Osteocyte (in vitro differentiated cells): ENCODE results near the gene SMCO4. TPM values are rescaled to one million over a fixed set of nuclear protein-coding genes. Genes with fewer than 3 reads are reported as not detected.
"Not testable (repeated sequence)": the region's sequence is repeated elsewhere in the genome, so short reads cannot be mapped to it uniquely, and the experiment has no call there.

ENCODE experiments used
- DNase-seq: peaks from one replicate; pipeline ENCODE4 v3.0.0; 2021; ENCODE audit warnings: mixed read lengths; ENCODE audit not compliant: unreplicated experiment; ENCODE audit errors: extremely low spot score
- H3K27ac Mint-ChIP-seq: one replicate; pipeline ENCODE4 v1.8.0; 2021; ENCODE audit warnings: mild to moderate bottlenecking, mixed read lengths; ENCODE audit not compliant: unreplicated experiment
- H3K27me3 Mint-ChIP-seq: one replicate; pipeline ENCODE4 v1.8.0; 2021; ENCODE audit warnings: mixed read lengths; ENCODE audit not compliant: unreplicated experiment
- H3K36me3 Mint-ChIP-seq: one replicate; pipeline ENCODE4 v1.8.0; 2021; ENCODE audit warnings: mixed read lengths; ENCODE audit not compliant: unreplicated experiment
- H3K4me1 Mint-ChIP-seq: one replicate; pipeline ENCODE4 v1.8.0; 2021; ENCODE audit warnings: mixed read lengths; ENCODE audit not compliant: unreplicated experiment
- H3K4me3 Mint-ChIP-seq: one replicate; pipeline ENCODE4 v1.8.0; 2021; ENCODE audit warnings: mild to moderate bottlenecking, moderate library complexity, mixed read lengths; ENCODE audit not compliant: unreplicated experiment
- H3K9me3 Mint-ChIP-seq: one replicate; pipeline ENCODE4 v1.8.0; 2021; ENCODE audit warnings: mixed read lengths; ENCODE audit not compliant: unreplicated experiment
- total RNA-seq: library from RNA; stranded (reverse); gene quantifications from 2 replicates; pipeline ENCODE4 v1.2.1, GENCODE V29; 2021
- TF ChIP-seq, protein P1 (sequence below): fragments of 200-600 bp; sonication (generic); IDR thresholded peaks from 2 replicates; pipeline ENCODE4 v1.5.0; 2021; ENCODE audit warnings: antibody characterized with exemption, mild to moderate bottlenecking, moderate library complexity

SMCO4 gene
- total RNA-seq, 1 donor from 2014 or later = 14.7 TPM

- H3K27me3 Mint-ChIP-seq = no peaks in the 10 kb centered on the region
- peaks cover 6% of the 10 kb centered on the region for H3K36me3 Mint-ChIP-seq
- DNase-seq = no peak
- H3K9me3 Mint-ChIP-seq = no peaks in the 10 kb centered on the region
- no peak overlapping the region for H3K4me3 Mint-ChIP-seq
- H3K4me1 Mint-ChIP-seq = peaks cover 20% of the 10 kb centered on the region
- H3K27ac Mint-ChIP-seq = no peak overlapping the region
- TF ChIP-seq, protein P1, sequence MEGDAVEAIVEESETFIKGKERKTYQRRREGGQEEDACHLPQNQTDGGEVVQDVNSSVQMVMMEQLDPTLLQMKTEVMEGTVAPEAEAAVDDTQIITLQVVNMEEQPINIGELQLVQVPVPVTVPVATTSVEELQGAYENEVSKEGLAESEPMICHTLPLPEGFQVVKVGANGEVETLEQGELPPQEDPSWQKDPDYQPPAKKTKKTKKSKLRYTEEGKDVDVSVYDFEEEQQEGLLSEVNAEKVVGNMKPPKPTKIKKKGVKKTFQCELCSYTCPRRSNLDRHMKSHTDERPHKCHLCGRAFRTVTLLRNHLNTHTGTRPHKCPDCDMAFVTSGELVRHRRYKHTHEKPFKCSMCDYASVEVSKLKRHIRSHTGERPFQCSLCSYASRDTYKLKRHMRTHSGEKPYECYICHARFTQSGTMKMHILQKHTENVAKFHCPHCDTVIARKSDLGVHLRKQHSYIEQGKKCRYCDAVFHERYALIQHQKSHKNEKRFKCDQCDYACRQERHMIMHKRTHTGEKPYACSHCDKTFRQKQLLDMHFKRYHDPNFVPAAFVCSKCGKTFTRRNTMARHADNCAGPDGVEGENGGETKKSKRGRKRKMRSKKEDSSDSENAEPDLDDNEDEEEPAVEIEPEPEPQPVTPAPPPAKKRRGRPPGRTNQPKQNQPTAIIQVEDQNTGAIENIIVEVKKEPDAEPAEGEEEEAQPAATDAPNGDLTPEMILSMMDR = no peak
These were observed 69.1 kb downstream of the SMCO4 start for GRCh38 chr11:93474123-93474522.

DNA sequence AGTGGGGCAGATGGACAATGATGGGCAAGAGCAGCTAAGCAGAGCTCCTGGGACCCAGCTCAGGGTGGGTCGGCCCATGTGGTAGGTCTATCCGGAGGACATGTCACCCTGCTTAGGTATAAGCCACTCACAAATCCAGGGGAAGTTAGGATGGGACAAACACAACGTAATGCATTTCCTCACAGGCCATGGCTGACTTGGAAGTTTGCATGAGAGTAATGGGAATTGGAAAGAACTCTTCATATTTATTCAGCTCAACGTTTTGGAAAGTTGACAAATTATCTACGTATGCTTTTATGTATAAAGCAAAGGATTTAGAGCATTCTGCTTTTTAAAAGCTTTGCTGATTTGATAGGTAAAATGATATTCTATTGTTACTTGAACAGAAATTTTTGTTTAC, 74.9 kb downstream of the SMCO4 start:
- no peak for DNase-seq
- Mint-ChIP-seq H3K4me3 (no peak overlapping the region), H3K27ac (no peak overlapping the region), H3K27me3 (peaks cover 8% of the 10 kb centered on the region), H3K9me3 (no peaks in the 10 kb centered on the region), H3K4me1 (peaks cover 6% of the 10 kb centered on the region), H3K36me3 (peaks cover 4% of the 10 kb centered on the region)
- TF ChIP-seq, protein P1 = no peak

DNA sequence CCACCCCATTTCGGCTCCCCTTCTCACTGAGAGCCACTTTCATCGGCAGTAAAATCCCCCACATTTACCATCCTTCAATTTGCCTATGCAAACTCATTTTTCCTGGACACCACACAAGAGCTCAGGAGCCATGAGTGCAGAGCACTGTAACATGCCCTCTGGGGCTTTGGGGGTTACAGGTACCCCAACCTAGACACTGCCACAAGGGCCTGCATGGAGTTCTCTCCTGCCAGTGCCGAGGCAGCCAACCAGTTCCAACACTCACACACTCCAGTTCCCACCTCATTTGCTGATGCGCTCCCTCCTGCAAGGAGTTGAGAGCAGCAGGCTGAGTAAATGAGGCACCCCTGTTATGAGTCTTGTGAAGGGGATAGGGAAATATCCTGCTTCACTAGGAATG, 76.1 kb downstream of the SMCO4 start:
- TF ChIP-seq, protein P1 = no peak
- peaks cover 14% of the 10 kb centered on the region for H3K27me3 Mint-ChIP-seq
- peaks cover 6% of the 10 kb centered on the region for H3K4me1 Mint-ChIP-seq

GRCh38 chr11:93464927-93465540, 78.2 kb downstream of the SMCO4 start:
- Mint-ChIP-seq H3K4me1 (peaks cover 6% of the 10 kb centered on the region), H3K9me3 (peaks cover 6% of the 10 kb centered on the region), H3K4me3 (no peak overlapping the region), H3K36me3 (no peaks in the 10 kb centered on the region), H3K27me3 (peaks cover 33% of the 10 kb centered on the region), H3K27ac (no peak overlapping the region)
- TF ChIP-seq, protein P1 = no peak
- no peak for DNase-seq

More for the DNA sequence above, 76.1 kb downstream of the SMCO4 start:
- no peak overlapping the region for H3K4me3 Mint-ChIP-seq
- H3K27ac Mint-ChIP-seq = no peak overlapping the region
- peaks cover 5% of the 10 kb centered on the region for H3K9me3 Mint-ChIP-seq
- H3K36me3 Mint-ChIP-seq = peaks cover 3% of the 10 kb centered on the region
- no peak for DNase-seq

DNA sequence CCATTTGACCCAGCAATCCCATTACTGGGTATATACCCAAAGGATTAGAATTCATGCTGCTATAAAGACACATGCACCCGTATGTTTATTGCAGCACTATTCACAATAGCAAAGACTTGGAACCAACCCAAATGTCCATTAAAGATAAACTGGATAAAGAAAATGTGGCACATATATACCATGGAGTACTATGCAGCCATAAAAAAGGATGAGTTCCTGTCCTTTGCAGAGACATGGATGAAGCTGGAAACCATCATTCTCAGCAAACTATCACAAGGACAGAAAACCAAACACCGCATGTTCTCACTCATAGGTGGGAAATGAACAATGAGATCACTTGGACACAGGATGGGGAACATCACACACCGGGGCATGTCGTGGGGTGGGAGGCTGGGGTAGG, 79.5 kb downstream of the SMCO4 start:
- H3K9me3 Mint-ChIP-seq, H3K27ac Mint-ChIP-seq, DNase-seq, H3K4me1 Mint-ChIP-seq, H3K4me3 Mint-ChIP-seq, H3K36me3 Mint-ChIP-seq: not testable (repeated sequence)
- peaks cover 41% of the 10 kb centered on the region for H3K27me3 Mint-ChIP-seq
